GM12864 (cell line): ENCODE measurements around the gene C5AR2.
A peak's percentile ranks its signal among the peaks of the same experiment; 100 is the strongest.

Source experiments
- DNase-seq: peaks from one replicate; pipeline ENCODE4 v3.0.0-alpha.2; 2011; ENCODE audit warnings: low read depth
- H3K4me3 ChIP-seq: 2 replicates; pipeline ENCODE4 v1.5.1; 2011; ENCODE audit warnings: mild to moderate bottlenecking, low read depth, low read length, control low read depth
- TF ChIP-seq, protein P1 (sequence below): IDR thresholded peaks from 2 replicates; pipeline ENCODE4 v1.5.1; 2011; ENCODE audit warnings: low read depth, mild to moderate bottlenecking, moderate library complexity, low read length, control low read depth, inconsistent platforms; ENCODE audit errors: missing control alignments

Gene C5AR2

DNA sequence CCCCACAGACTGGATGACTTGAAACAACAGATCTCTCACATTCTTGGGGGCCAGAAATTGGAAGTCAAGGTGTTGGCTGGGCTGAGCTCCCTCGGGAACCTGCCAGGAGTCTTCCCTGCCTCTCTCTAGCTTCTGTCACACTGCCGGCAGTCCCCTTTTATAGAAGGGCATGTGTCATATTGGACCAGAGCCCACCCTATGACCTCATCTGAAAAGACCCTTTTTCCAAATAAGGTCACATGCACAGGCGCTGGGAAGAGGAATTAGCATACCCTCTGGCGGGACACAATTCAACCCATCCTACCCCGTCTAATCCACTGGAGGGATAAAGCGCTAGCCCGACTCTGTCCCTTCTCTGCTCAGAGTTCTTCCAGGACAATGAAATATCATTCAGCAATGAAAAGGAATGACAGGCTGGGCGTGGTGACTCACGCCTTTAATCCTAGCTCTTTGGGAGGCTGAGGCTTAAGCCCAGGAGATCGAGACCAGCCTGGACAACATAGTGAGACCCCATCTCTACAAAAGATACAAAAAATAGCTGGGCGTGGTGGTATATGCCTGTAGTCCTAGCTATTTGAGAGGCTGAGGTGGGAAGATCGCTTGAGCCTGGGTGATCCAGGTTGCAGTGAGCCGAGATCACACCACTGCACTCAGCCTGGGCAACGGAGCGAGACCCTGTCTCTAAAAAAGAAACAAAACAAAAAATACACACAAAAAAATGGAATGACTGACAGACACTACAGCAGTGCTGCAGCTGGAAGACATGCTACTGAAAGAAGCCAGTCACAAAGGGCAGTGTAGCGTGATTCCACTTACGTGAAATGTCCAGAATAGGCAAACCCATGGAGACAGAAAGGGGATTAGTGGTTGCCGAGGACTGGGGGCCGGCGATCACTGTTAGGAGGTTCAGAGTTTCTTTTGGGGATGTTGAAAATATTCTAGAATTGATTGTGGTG, 58.8 kb downstream of the C5AR2 start:
- no peak for DNase-seq
- H3K4me3 ChIP-seq: no peak overlapping the region
- TF ChIP-seq, protein P1, sequence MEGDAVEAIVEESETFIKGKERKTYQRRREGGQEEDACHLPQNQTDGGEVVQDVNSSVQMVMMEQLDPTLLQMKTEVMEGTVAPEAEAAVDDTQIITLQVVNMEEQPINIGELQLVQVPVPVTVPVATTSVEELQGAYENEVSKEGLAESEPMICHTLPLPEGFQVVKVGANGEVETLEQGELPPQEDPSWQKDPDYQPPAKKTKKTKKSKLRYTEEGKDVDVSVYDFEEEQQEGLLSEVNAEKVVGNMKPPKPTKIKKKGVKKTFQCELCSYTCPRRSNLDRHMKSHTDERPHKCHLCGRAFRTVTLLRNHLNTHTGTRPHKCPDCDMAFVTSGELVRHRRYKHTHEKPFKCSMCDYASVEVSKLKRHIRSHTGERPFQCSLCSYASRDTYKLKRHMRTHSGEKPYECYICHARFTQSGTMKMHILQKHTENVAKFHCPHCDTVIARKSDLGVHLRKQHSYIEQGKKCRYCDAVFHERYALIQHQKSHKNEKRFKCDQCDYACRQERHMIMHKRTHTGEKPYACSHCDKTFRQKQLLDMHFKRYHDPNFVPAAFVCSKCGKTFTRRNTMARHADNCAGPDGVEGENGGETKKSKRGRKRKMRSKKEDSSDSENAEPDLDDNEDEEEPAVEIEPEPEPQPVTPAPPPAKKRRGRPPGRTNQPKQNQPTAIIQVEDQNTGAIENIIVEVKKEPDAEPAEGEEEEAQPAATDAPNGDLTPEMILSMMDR: no peak

DNA sequence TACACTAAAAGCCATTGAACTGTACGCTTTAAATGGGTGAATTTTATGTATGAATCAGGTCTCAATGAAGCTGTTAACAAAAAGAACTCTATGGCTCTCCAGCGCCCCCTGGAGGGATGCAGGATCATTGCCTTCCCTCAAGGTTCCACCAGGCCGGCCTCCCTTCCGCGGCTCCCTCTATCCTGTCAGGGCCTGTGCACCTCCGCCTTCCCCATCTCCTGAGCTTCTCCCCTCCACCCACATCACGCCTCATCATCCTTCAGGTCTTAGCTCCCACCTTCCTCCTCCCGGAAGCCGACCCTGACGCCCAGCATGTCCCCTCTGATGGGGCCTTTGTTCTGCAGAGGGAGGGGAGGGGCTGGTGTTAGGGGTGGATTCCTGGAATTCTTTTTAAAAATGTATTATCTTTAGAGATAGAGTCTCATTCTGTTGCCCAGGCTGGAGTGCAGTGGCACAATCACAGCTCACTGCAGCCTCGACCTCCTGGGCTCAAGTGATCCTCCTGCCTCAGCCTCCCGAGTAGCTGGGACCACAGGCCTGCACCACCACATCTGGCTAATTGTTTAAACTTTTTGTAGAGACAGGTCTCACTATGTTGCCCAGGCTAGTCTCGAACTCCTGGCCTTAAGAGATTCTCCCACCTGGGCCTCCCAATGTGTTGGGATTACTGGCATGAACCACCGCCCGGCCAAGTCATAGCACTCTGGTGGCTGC, 59.7 kb downstream of the C5AR2 start:
- TF ChIP-seq, protein P1: peak; percentile 92
- no peak overlapping the region for H3K4me3 ChIP-seq
- peak; percentile 34 for DNase-seq
